ENCODE data around the gene UBE2U.

The UBE2U gene

DNA sequence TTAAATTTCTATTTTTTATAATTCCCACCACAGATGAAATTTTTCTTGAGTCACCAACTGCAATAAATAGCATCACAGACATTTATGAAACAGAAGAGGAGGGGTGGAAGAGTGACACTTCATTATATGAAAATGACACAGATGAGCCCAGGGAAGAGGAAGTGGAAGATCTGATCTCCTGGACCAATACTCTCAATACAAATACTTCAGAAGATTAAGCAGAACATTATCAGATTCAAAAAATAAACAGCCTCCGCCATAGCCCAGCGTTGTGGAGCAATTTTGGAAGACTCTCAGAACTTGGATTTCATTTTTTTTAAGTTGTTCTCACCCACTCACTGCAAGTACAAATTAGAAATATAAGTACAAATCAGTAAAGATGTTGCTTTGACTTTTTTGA, 63.6 kb downstream of the UBE2U start:
- no peak for TF ChIP-seq FOXP2 (optimal IDR thresholded peaks at IDR 0.05; ENCODE audit: borderline replicate concordance, extremely low read depth, extremely low read length, insufficient read depth)
- TF ChIP-seq POLR2AphosphoS5 (IDR thresholded peaks at IDR 0.05; ENCODE audit: low read depth, low read length), result no peak
- TF ChIP-seq, protein P1, sequence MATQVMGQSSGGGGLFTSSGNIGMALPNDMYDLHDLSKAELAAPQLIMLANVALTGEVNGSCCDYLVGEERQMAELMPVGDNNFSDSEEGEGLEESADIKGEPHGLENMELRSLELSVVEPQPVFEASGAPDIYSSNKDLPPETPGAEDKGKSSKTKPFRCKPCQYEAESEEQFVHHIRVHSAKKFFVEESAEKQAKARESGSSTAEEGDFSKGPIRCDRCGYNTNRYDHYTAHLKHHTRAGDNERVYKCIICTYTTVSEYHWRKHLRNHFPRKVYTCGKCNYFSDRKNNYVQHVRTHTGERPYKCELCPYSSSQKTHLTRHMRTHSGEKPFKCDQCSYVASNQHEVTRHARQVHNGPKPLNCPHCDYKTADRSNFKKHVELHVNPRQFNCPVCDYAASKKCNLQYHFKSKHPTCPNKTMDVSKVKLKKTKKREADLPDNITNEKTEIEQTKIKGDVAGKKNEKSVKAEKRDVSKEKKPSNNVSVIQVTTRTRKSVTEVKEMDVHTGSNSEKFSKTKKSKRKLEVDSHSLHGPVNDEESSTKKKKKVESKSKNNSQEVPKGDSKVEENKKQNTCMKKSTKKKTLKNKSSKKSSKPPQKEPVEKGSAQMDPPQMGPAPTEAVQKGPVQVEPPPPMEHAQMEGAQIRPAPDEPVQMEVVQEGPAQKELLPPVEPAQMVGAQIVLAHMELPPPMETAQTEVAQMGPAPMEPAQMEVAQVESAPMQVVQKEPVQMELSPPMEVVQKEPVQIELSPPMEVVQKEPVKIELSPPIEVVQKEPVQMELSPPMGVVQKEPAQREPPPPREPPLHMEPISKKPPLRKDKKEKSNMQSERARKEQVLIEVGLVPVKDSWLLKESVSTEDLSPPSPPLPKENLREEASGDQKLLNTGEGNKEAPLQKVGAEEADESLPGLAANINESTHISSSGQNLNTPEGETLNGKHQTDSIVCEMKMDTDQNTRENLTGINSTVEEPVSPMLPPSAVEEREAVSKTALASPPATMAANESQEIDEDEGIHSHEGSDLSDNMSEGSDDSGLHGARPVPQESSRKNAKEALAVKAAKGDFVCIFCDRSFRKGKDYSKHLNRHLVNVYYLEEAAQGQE (IDR thresholded peaks at IDR 0.05; ENCODE audit: insufficient read depth in 1 of 2, low read depth in 2 of 2, low read length in 2 of 2), result no peak
- no peak for TF ChIP-seq TAF1 (IDR thresholded peaks at IDR 0.05; ENCODE audit: borderline replicate concordance, insufficient read depth, low read length)
- no peak for TF ChIP-seq SIN3A (IDR thresholded peaks at IDR 0.05; ENCODE audit: borderline replicate concordance, insufficient read depth, low read length)

DNA sequence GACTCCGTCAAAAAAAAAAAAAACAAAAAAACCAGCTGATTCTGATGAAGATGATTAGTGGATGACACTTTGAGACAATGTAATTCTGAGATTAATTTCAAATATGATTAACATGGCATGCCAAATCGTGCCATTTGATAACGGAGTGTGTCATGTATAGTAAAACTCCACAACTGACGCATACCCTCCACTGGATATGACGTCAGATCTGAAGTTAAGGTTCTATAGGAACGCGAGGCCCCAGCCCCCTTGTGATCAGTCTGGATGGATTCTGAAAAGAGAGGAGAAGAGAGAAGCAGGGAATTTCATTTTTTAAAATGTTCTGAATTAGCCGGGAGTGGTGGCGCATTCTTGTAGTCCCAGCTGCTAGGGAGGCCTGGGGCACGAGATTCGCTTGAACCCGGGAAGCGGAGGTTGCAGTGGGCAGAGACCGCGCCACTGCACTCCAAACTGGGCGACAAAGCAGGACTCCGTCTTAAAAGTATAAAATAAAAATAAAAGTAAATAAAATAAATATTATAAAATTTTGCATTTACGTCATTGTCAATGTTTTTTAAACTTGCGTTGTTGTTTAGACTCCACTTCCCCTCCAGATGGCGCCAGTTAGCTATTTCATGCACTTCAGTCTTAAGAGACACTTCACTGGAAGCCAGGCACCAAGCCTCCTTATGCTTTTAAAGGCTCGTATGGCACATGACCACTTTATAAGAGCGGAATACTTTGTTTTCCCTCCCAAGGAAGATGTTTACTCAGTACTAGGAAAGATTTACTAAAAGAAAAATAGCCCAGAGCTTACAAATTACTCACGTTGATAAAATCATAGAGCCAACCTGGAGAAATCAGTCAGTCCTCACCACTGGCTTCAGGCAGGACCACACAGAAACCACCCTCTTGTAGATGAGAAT, 65.5 kb downstream of the UBE2U start:
- TF ChIP-seq FOXP2 (optimal IDR thresholded peaks at IDR 0.05; ENCODE audit: borderline replicate concordance, extremely low read depth, extremely low read length, insufficient read depth) (no peak), TAF1 (IDR thresholded peaks at IDR 0.05; ENCODE audit: borderline replicate concordance, insufficient read depth, low read length) (no peak), POLR2AphosphoS5 (IDR thresholded peaks at IDR 0.05; ENCODE audit: low read depth, low read length) (no peak), SIN3A (IDR thresholded peaks at IDR 0.05; ENCODE audit: borderline replicate concordance, insufficient read depth, low read length) (no peak)
- TF ChIP-seq, protein P1 (IDR thresholded peaks at IDR 0.05; ENCODE audit: insufficient read depth in 1 of 2, low read depth in 2 of 2, low read length in 2 of 2), result no peak

DNA sequence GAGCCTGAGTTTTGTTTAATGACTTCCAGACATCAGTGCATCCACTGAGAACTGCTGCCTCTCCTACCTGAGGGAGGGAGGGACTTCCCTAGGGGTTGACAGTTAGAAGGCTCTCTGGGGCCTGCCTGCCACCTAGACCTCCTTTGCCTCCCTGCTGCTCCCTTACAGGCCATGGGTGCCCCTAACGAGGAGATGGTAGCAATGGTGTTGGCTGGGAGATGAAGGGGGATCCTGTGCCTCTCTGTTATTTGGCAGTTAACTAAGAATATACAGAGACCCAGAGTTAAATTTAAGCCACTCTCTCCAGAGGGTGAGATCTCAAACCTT, 66.1 kb downstream of the UBE2U start:
- TF ChIP-seq TAF1 (IDR thresholded peaks at IDR 0.05; ENCODE audit: borderline replicate concordance, insufficient read depth, low read length) (no peak), POLR2AphosphoS5 (IDR thresholded peaks at IDR 0.05; ENCODE audit: low read depth, low read length) (no peak), SIN3A (IDR thresholded peaks at IDR 0.05; ENCODE audit: borderline replicate concordance, insufficient read depth, low read length) (no peak)
- TF ChIP-seq, protein P1 (IDR thresholded peaks at IDR 0.05; ENCODE audit: insufficient read depth in 1 of 2, low read depth in 2 of 2, low read length in 2 of 2), result no peak

DNA sequence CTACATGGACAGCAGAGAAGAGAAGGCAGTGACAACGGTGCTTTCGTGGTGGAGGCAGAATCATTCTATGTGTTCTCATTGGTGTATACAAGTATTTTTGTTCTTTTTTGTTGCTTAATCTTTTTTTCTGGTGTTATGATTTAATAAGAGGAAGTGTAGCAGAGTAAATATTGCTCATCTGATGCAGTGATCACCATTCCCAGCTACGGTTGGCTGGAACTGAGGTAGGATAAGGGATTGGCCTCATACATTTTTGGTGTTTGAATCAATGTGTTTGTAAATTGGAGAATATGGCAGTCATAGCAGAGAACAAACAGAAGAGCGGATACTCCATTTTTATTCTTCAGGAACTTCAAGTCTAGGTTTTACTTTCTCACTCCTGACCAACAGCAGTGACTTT, 76.6 kb downstream of the UBE2U start:
- TF ChIP-seq TAF1 (IDR thresholded peaks at IDR 0.05; ENCODE audit: borderline replicate concordance, insufficient read depth, low read length) (no peak), FOXP2 (optimal IDR thresholded peaks at IDR 0.05; ENCODE audit: borderline replicate concordance, extremely low read depth, extremely low read length, insufficient read depth) (no peak), SIN3A (IDR thresholded peaks at IDR 0.05; ENCODE audit: borderline replicate concordance, insufficient read depth, low read length) (no peak), POLR2AphosphoS5 (IDR thresholded peaks at IDR 0.05; ENCODE audit: low read depth, low read length) (no peak)
- TF ChIP-seq, protein P1 (IDR thresholded peaks at IDR 0.05; ENCODE audit: insufficient read depth in 1 of 2, low read depth in 2 of 2, low read length in 2 of 2), result no peak

Measured in PFSK-1 (cell line).